ENCODE data around the gene KRT79.
A peak's percentile ranks its signal among the peaks of the same experiment; 100 is the strongest.
"Not testable (repeated sequence)": the region's sequence is repeated elsewhere in the genome, so short reads cannot be mapped to it uniquely, and the experiment has no call there.

KRT79 gene

GRCh38 chr12:52871291-52872039 is 37.4 kb upstream of the KRT79 start:
- Mint-ChIP-seq H3K27me3 (no peaks in the 10 kb centered on the region), H3K36me3 (ENCODE audit: insufficient read depth) (no peaks in the 10 kb centered on the region), H3K4me3 (peak overlapping the region in 1 of 2 donors; percentile 31), H3K4me1 (ENCODE audit: low read depth in 2 of 2) (peaks cover 32 to 33% of the 10 kb centered on the region in 2 donors), H3K9me3 (no peaks in the 10 kb centered on the region), H3K27ac (peak overlapping the region in 1 of 2 donors; percentile 85)
- ATAC-seq (replicated peaks) (peak; percentile 42), DNase-seq (peak in 1 of 3 experiments; percentile 37)

- DNase-seq (peak; percentile 73 to 85 (median 73)), ATAC-seq (replicated peaks) (peak; percentile 61)
- peak overlapping the region; percentile 15 to 85 for H3K27ac Mint-ChIP-seq
- no peaks in the 10 kb centered on the region for H3K27me3 Mint-ChIP-seq
- peaks cover 32 to 33% of the 10 kb centered on the region in 2 donors for H3K4me1 Mint-ChIP-seq (ENCODE audit: low read depth in 2 of 2)
- H3K4me3 Mint-ChIP-seq, result peak overlapping the region in 1 of 2 donors; percentile 31
- H3K36me3 Mint-ChIP-seq (ENCODE audit: insufficient read depth), result no peaks in the 10 kb centered on the region
- H3K9me3 Mint-ChIP-seq, result no peaks in the 10 kb centered on the region
Observed at GRCh38 chr12:52870361-52871290, 36.5 kb upstream of the KRT79 start.

- DNase-seq (no peak), ATAC-seq (replicated peaks) (no peak)
- Mint-ChIP-seq H3K27ac (peak overlapping the region in 1 of 2 donors; percentile 51), H3K27me3 (no peaks in the 10 kb centered on the region), H3K36me3 (ENCODE audit: insufficient read depth) (no peaks in the 10 kb centered on the region), H3K9me3 (no peaks in the 10 kb centered on the region), H3K4me1 (ENCODE audit: low read depth in 2 of 2) (peaks cover 14 to 15% of the 10 kb centered on the region in 2 donors), H3K4me3 (peak overlapping the region in 1 of 2 donors; percentile 25)
Observed at GRCh38 chr12:52867642-52868041, 33.5 kb upstream of the KRT79 start.

- ATAC-seq (replicated peaks) (no peak), DNase-seq (no peak)
- Mint-ChIP-seq H3K9me3 (no peaks in the 10 kb centered on the region), H3K4me1 (ENCODE audit: low read depth in 2 of 2) (peaks cover 14 to 15% of the 10 kb centered on the region in 2 donors), H3K27ac (no peak overlapping the region), H3K4me3 (no peak overlapping the region), H3K36me3 (ENCODE audit: insufficient read depth) (no peaks in the 10 kb centered on the region), H3K27me3 (no peaks in the 10 kb centered on the region)
Observed at GRCh38 chr12:52867152-52867551, 33.0 kb upstream of the KRT79 start.

- Mint-ChIP-seq H3K9me3 (no peaks in the 10 kb centered on the region), H3K4me1 (ENCODE audit: low read depth in 2 of 2) (peaks cover 7 to 8% of the 10 kb centered on the region in 2 donors), H3K4me3 (no peak overlapping the region), H3K27me3 (no peaks in the 10 kb centered on the region), H3K36me3 (ENCODE audit: insufficient read depth) (no peaks in the 10 kb centered on the region), H3K27ac (no peak overlapping the region)
- DNase-seq, result no peak
- no peak for ATAC-seq (replicated peaks)
Observed at GRCh38 chr12:52865090-52865944, 31.2 kb upstream of the KRT79 start.

GRCh38 chr12:52862023-52862422 is 27.9 kb upstream of the KRT79 start:
- H3K27ac Mint-ChIP-seq, result no peak overlapping the region
- DNase-seq (no peak), ATAC-seq (replicated peaks) (no peak)
- peaks cover 0 to 14% of the 10 kb centered on the region in 2 donors for H3K27me3 Mint-ChIP-seq
- peaks cover 0 to 2% of the 10 kb centered on the region in 2 donors for H3K4me1 Mint-ChIP-seq (ENCODE audit: low read depth in 2 of 2)
- H3K4me3 Mint-ChIP-seq, result no peak overlapping the region
- H3K9me3 Mint-ChIP-seq, result no peaks in the 10 kb centered on the region
- no peaks in the 10 kb centered on the region for H3K36me3 Mint-ChIP-seq (ENCODE audit: insufficient read depth)

- H3K27ac Mint-ChIP-seq, result no peak overlapping the region
- no peak for ATAC-seq (replicated peaks)
- no peak overlapping the region for H3K4me3 Mint-ChIP-seq
Observed at GRCh38 chr12:52861511-52861910, 27.4 kb upstream of the KRT79 start.

GRCh38 chr12:52860102-52860823 is 26.2 kb upstream of the KRT79 start:
- Mint-ChIP-seq H3K27ac (peak overlapping the region in 1 of 2 donors; percentile 70), H3K4me3 (no peak overlapping the region), H3K4me1 (ENCODE audit: low read depth in 2 of 2) (no peaks in the 10 kb centered on the region), H3K36me3 (ENCODE audit: insufficient read depth) (no peaks in the 10 kb centered on the region), H3K27me3 (peaks cover 5 to 28% of the 10 kb centered on the region in 2 donors), H3K9me3 (no peaks in the 10 kb centered on the region)
- DNase-seq (no peak), ATAC-seq (replicated peaks) (no peak)

More at GRCh38 chr12:52861511-52861910, 27.4 kb upstream of the KRT79 start:
- no peak for DNase-seq
- H3K9me3 Mint-ChIP-seq, result no peaks in the 10 kb centered on the region
- no peaks in the 10 kb centered on the region for H3K4me1 Mint-ChIP-seq (ENCODE audit: low read depth in 2 of 2)
- H3K27me3 Mint-ChIP-seq, result peaks cover 0 to 19% of the 10 kb centered on the region in 2 donors
- no peaks in the 10 kb centered on the region for H3K36me3 Mint-ChIP-seq (ENCODE audit: insufficient read depth)

GRCh38 chr12:52857500-52857899 is 23.4 kb upstream of the KRT79 start:
- Mint-ChIP-seq H3K9me3 (no peaks in the 10 kb centered on the region), H3K4me1 (ENCODE audit: low read depth in 2 of 2) (no peaks in the 10 kb centered on the region), H3K27ac (no peak overlapping the region), H3K27me3 (peaks cover 28 to 55% of the 10 kb centered on the region in 2 donors), H3K4me3 (no peak overlapping the region), H3K36me3 (ENCODE audit: insufficient read depth) (no peaks in the 10 kb centered on the region)
- DNase-seq (no peak), ATAC-seq (replicated peaks) (no peak)

GRCh38 chr12:52856787-52857186 is 22.7 kb upstream of the KRT79 start:
- no peak for ATAC-seq (replicated peaks)
- DNase-seq, result no peak
- H3K9me3 Mint-ChIP-seq, result no peaks in the 10 kb centered on the region
- H3K4me1 Mint-ChIP-seq (ENCODE audit: low read depth in 2 of 2), result no peaks in the 10 kb centered on the region
- no peak overlapping the region for H3K4me3 Mint-ChIP-seq
- no peak overlapping the region for H3K27ac Mint-ChIP-seq
- H3K27me3 Mint-ChIP-seq, result peaks cover 28 to 62% of the 10 kb centered on the region in 2 donors
- H3K36me3 Mint-ChIP-seq (ENCODE audit: insufficient read depth), result no peaks in the 10 kb centered on the region

GRCh38 chr12:52856077-52856476 is 22.0 kb upstream of the KRT79 start:
- peaks cover 29 to 66% of the 10 kb centered on the region in 2 donors for H3K27me3 Mint-ChIP-seq
- ATAC-seq (replicated peaks); H3K4me1 Mint-ChIP-seq (ENCODE audit: low read depth in 2 of 2); H3K36me3 Mint-ChIP-seq (ENCODE audit: insufficient read depth); H3K4me3 Mint-ChIP-seq; H3K9me3 Mint-ChIP-seq; H3K27ac Mint-ChIP-seq; DNase-seq: not testable (repeated sequence)

GRCh38 chr12:52851787-52852186 is 17.7 kb upstream of the KRT79 start:
- Mint-ChIP-seq H3K4me3 (no peak overlapping the region), H3K36me3 (ENCODE audit: insufficient read depth) (no peaks in the 10 kb centered on the region), H3K9me3 (no peaks in the 10 kb centered on the region), H3K4me1 (ENCODE audit: low read depth in 2 of 2) (no peaks in the 10 kb centered on the region), H3K27me3 (peaks cover 48 to 85% of the 10 kb centered on the region in 2 donors), H3K27ac (no peak overlapping the region)
- DNase-seq (no peak), ATAC-seq (replicated peaks) (no peak)
